A549 (cell line): ENCODE measurements around the gene RASL11B. TPM values are rescaled to one million over a fixed set of nuclear protein-coding genes. Genes with fewer than 3 reads are reported as not detected.

Experiments used
- ATAC-seq, 2 experiments: fragments of 200-7000 bp in 1 of 2; fragments of >200 bp in 1 of 2; cut with Nextera tagmentation in 1 of 2; cut with Tn5 transposase in 1 of 2; 3 replicates each; pipeline versions ENCODE4 v1.8.0 to v1.9.1; 2018 to 2020; ENCODE audit warnings: mild to moderate bottlenecking in 1 of 2, moderate library complexity in 1 of 2
- CTCF ChIA-PET: fragments of 300-600 bp; sonication (Branson Sonifier 250); formaldehyde crosslinking; extraction: SDS; loops from one replicate; lab custom pipeline; 2021; ENCODE audit warnings: antibody characterized with exemption, inconsistent platforms; lab: Yijun Ruan, JAX
- POLR2A ChIA-PET: fragments of 350-600 bp; formaldehyde crosslinking; extraction: SDS; loops from one replicate; lab custom pipeline; 2021; ENCODE audit warnings: antibody characterized with exemption, inconsistent platforms; lab: Yijun Ruan, JAX
- DNase-seq, 2 experiments: peaks; one replicate each; pipeline versions ENCODE4 v3.0.0 to v3.0.0-alpha.2; 2011 to 2016; ENCODE audit warnings: low read depth in 1 of 2, low spot score in 1 of 2
- FAIRE-seq: peaks from 2 replicates; lab custom pipeline; 2011; peaks lifted over from hg19 to GRCh38; lab: Jason Lieb, UNC
- H3K27ac ChIP-seq, 2 experiments: fragments of >200 bp; sonication (Bioruptor Twin); formaldehyde crosslinking; 3 replicates each; pipeline ENCODE4 v1.5.1; 2016 to 2017
- H3K4me1 ChIP-seq: fragments of >200 bp; sonication (Bioruptor Twin); formaldehyde crosslinking; 3 replicates; pipeline ENCODE4 v1.6.1; 2016
- H3K4me2 ChIP-seq: fragments of >200 bp; sonication (Bioruptor Twin); formaldehyde crosslinking; 3 replicates; pipeline ENCODE4 v1.6.1; 2016
- H3K4me3 ChIP-seq: fragments of >200 bp; sonication (Bioruptor Twin); formaldehyde crosslinking; 3 replicates; pipeline ENCODE4 v1.5.1; 2016
- H3K9me3 ChIP-seq: fragments of >200 bp; sonication (Bioruptor Twin); formaldehyde crosslinking; 3 replicates; pipeline ENCODE4 v1.6.1; 2016
- BHLHE40 ChIP-seq: IDR thresholded peaks from 2 replicates; pipeline ENCODE4 v1.6.1; 2012; ENCODE audit warnings: low read depth, low read length, inconsistent platforms
- CBX8 ChIP-seq: fragments of 200-600 bp; sonication (generic); IDR thresholded peaks from 2 replicates; pipeline ENCODE4 v1.6.1; 2016
- CHD2 ChIP-seq: fragments of 150-350 bp; IDR thresholded peaks from 2 replicates; pipeline ENCODE4 v1.6.1; 2014; ENCODE audit warnings: low read length; ENCODE audit not compliant: partially characterized antibody
- CHD4 ChIP-seq: fragments of 200-600 bp; sonication (generic); IDR thresholded peaks from 2 replicates; pipeline ENCODE4 v1.6.1; 2016; ENCODE audit warnings: antibody characterized with exemption, mild to moderate bottlenecking, borderline replicate concordance
- EHF ChIP-seq: fragments of 250-450 bp; sonication (Bioruptor Pico); IDR thresholded peaks from 2 replicates; pipeline ENCODE4 v1.5.0; 2020; ENCODE audit warnings: mild to moderate bottlenecking
- EP300 ChIP-seq, 2 experiments: fragments of >200 bp; sonication (Bioruptor Twin); formaldehyde crosslinking; IDR thresholded peaks; 2 replicates in 1 of 2; 3 replicates in 1 of 2; pipeline ENCODE4 v1.6.1; 2016 to 2017
- ESRRA ChIP-seq: fragments of 150-350 bp; IDR thresholded peaks from 2 replicates; pipeline ENCODE4 v1.6.1; 2014; ENCODE audit warnings: mild to moderate bottlenecking, low read length, borderline replicate concordance
- FOSB ChIP-seq: fragments of 250-450 bp; sonication (Bioruptor Pico); IDR thresholded peaks from 2 replicates; pipeline ENCODE4 v1.5.0; 2020; ENCODE audit warnings: mild to moderate bottlenecking, moderate library complexity
- FOSL2 ChIP-seq, 2 experiments: fragments of 450-650 bp in 1 of 2; fragments of >200 bp in 1 of 2; sonication (Bioruptor Twin) in 1 of 2; formaldehyde crosslinking; IDR thresholded peaks; 2 replicates each; pipeline versions ENCODE4 v1.5.0 to v1.6.1; 2016 to 2020; ENCODE audit warnings: mild to moderate bottlenecking in 1 of 2, moderate library complexity in 1 of 2
- HEYL ChIP-seq: fragments of 250-450 bp; sonication (Bioruptor Pico); IDR thresholded peaks from 2 replicates; pipeline ENCODE4 v1.8.0; 2021; ENCODE audit warnings: mild to moderate bottlenecking, moderate library complexity
- HOXA7 ChIP-seq: fragments of 250-450 bp; sonication (Bioruptor Pico); IDR thresholded peaks from 2 replicates; pipeline ENCODE4 v1.5.0; 2020; ENCODE audit warnings: mild to moderate bottlenecking, moderate library complexity
- HOXB13 ChIP-seq: fragments of 250-450 bp; sonication (Bioruptor Pico); IDR thresholded peaks from 2 replicates; pipeline ENCODE4 v1.5.0; 2020; ENCODE audit warnings: low read depth, mild to moderate bottlenecking, moderate library complexity
- JUN ChIP-seq, 2 experiments: fragments of >200 bp; sonication (Bioruptor Twin); formaldehyde crosslinking; IDR thresholded peaks; 2 replicates in 1 of 2; 3 replicates in 1 of 2; pipeline ENCODE4 v1.6.1; 2016 to 2017
- KDM1A ChIP-seq: fragments of 200-600 bp; sonication (generic); IDR thresholded peaks from 2 replicates; pipeline ENCODE4 v1.6.1; 2016; ENCODE audit warnings: low read depth, mild to moderate bottlenecking
- KDM5A ChIP-seq: fragments of 200-600 bp; sonication (generic); IDR thresholded peaks from 2 replicates; pipeline ENCODE4 v1.6.1; 2016; ENCODE audit warnings: antibody characterized with exemption, mild to moderate bottlenecking
- MAFK ChIP-seq: fragments of 450-650 bp; IDR thresholded peaks from 2 replicates; pipeline ENCODE4 v1.6.1; 2014; ENCODE audit not compliant: partially characterized antibody
- MAZ ChIP-seq: fragments of 150-350 bp; IDR thresholded peaks from 2 replicates; pipeline ENCODE4 v1.6.1; 2014; ENCODE audit warnings: antibody characterized with exemption, low read depth, low read length, borderline replicate concordance
- MYC ChIP-seq: IDR thresholded peaks from 2 replicates; pipeline ENCODE4 v1.6.1; 2012; ENCODE audit warnings: mild to moderate bottlenecking, inconsistent platforms, low read length, improper control_type of control experiment, borderline replicate concordance
- NFE2L2 ChIP-seq: fragments of 150-350 bp; conservative IDR thresholded peaks from 2 replicates; pipeline ENCODE4 v1.6.1; 2014; ENCODE audit warnings: low read length
- NPAS2 ChIP-seq: fragments of 250-450 bp; sonication (Bioruptor Pico); IDR thresholded peaks from 2 replicates; pipeline ENCODE4 v1.8.0; 2022; ENCODE audit warnings: mild to moderate bottlenecking, moderate library complexity, borderline replicate concordance
- NR3C1 ChIP-seq: fragments of >200 bp; sonication (Bioruptor Twin); formaldehyde crosslinking; IDR thresholded peaks from 3 replicates; pipeline ENCODE4 v1.6.1; 2017
- PBX3 ChIP-seq: IDR thresholded peaks from 2 replicates; pipeline ENCODE4 v1.6.1; 2012
- RAD21 ChIP-seq, 2 experiments: fragments of >200 bp in 1 of 2; sonication (Bioruptor Twin) in 1 of 2; formaldehyde crosslinking in 1 of 2; IDR thresholded peaks in 1 of 2; conservative IDR thresholded peaks in 1 of 2; 2 replicates in 1 of 2; 3 replicates in 1 of 2; pipeline ENCODE4 v1.6.1; 2012 to 2018; ENCODE audit warnings: inconsistent platforms in 1 of 2
- RARB ChIP-seq: fragments of 250-450 bp; sonication (Bioruptor Pico); IDR thresholded peaks from 2 replicates; pipeline ENCODE4 v1.8.0; 2021; ENCODE audit warnings: mild to moderate bottlenecking, moderate library complexity
- RFX5 ChIP-seq: fragments of 450-650 bp; IDR thresholded peaks from 2 replicates; pipeline ENCODE4 v1.7.1; 2014; ENCODE audit warnings: antibody characterized with exemption, mild to moderate bottlenecking, moderate library complexity
- TFCP2L1 ChIP-seq: fragments of 250-450 bp; sonication (Bioruptor Pico); IDR thresholded peaks from 2 replicates; pipeline ENCODE4 v1.5.0; 2021; ENCODE audit warnings: mild to moderate bottlenecking
- WGBS: methylation state at CpG from one replicate; pipeline ENCODE4 v1.1.6; 2017; ENCODE audit errors: missing lambda C conversion rate; 5-methylcytosine and 5-hydroxymethylcytosine counted together
- polyA plus RNA-seq, 4 experiments: library from polyadenylated mRNA; depleted of rRNA in 3 of 4; stranded (reverse); fragments of >200 nt; fragmentation: RNase III in 1 of 4; extraction: RNeasy Plus Mini Kit Qiagen cat#74134 plus additional on column Dnase treatment in 1 of 4; gene quantifications; 2 replicates in 3 of 4; 3 replicates in 1 of 4; pipeline ENCODE4 v1.2.3, GENCODE V29; 2011 to 2017
- TF ChIP-seq, protein P1 (sequence below): fragments of >200 bp; sonication (Bioruptor Twin); formaldehyde crosslinking; IDR thresholded peaks from 3 replicates; pipeline ENCODE4 v1.5.1; 2016

Gene RASL11B
- polyA plus RNA-seq, 2 of the 4 experiments (the other 2 are of a cell fraction) = 0.04 to 0.05 TPM

DNA sequence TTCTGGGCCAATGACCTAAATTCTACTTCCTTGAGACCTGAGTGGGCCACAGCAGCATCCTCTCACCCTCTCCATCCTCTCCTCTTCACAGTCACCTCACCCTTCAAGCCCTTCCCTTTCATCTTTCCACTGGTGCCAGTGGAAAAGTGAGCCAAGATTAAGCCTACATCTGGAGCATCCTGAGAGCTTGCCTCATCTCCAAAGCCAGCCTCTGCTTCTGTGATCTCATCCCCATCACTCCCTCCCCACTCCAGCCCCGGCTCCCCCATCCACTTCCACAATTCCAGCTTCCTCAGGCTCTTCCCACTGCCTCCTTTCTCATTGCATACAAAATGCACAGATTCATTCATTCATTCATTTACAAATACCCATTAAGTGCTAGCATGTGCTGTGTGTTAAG, 10.1 kb upstream of the RASL11B start (continued):
- TF ChIP-seq NFE2L2 (no peak), TFCP2L1 (CRISPR knock-in tag) (no peak), CHD2 (no peak)

DNA sequence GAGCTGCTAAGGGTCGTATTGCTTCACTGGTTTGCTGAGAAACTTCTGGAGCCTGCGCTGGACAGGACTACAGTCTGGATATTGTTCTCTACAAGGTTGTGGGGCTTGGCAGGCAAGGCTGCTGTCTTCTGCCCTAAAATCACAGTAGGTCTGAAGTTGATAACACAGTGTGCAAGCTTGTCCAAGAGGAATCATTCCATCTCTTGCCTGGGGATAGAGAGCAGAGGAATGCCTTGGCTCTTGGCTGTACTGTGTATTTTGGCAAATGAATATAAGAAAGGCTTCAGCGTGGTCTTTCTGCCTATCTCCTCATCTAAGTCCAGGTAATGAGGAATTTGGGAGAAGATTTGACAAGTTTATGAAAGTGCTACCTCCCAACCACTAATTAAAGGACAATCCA, 9.4 kb upstream of the RASL11B start:
- POLR2A ChIA-PET = no interaction called here
- Histone ChIP-seq H3K27ac (no peak overlapping the region), H3K4me3 (no peak overlapping the region), H3K4me1 (no peaks in the 10 kb centered on the region), H3K9me3 (no peaks in the 10 kb centered on the region), H3K4me2 (no peak overlapping the region)
- TF ChIP-seq NFE2L2 (no peak), NPAS2 (CRISPR knock-in tag) (no peak), ESRRA (no peak), HEYL (CRISPR knock-in tag) (no peak), TFCP2L1 (CRISPR knock-in tag) (no peak), BHLHE40 (no peak), FOSB (no peak), MAFK (no peak), NR3C1 (no peak), CBX8 (no peak), CHD4 (no peak), EP300 (IDR thresholded peaks at IDR 0.05) (no peak), HOXB13 (CRISPR knock-in tag) (no peak)
- CTCF ChIA-PET = interaction anchor here (0.6 to 0.8 kb wide), 2 partner anchors 154 to 1380 kb away, joined by 3 read pairs; no protein-coding TSS in a partner anchor
- FAIRE-seq (no peak), DNase-seq (no peak), ATAC-seq (no peak)
- 49% methylated on average over 3 of the region's 3 CpGs for WGBS

DNA sequence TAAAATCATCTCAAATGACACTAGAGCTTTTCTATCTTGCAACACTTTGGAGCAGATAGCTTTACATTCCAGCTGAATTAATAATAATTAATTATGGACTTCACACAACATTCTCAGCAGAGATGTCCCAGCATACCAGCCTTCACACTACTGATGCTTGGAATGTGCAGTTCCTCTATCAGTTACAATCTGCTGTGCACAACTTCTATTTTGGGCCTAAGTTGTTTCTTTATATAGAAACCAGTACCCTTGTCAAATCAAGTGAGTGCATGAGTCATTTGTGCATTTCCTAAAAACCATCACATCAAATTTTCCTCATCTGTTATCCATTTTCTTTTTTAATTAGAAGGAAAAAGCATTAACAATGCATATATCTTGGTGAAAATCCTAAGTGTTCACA, 8.8 kb upstream of the RASL11B start:
- POLR2A ChIA-PET = no interaction called here
- Histone ChIP-seq H3K9me3 (peaks cover 5% of the 10 kb centered on the region; the same call in 1 of the 3 replicates), H3K4me1 (no peaks in the 10 kb centered on the region), H3K27ac (no peak overlapping the region), H3K4me3 (no peak overlapping the region), H3K4me2 (no peak overlapping the region)
- no peak for ATAC-seq
- FAIRE-seq = no peak
- TF ChIP-seq RAD21 (conservative IDR thresholded peaks at IDR 0.05 in 1 of 2, IDR thresholded peaks at IDR 0.05 in 1 of 2) = no peak
- no peak for TF ChIP-seq HOXA7 (CRISPR knock-in tag)
- TF ChIP-seq, protein P1, sequence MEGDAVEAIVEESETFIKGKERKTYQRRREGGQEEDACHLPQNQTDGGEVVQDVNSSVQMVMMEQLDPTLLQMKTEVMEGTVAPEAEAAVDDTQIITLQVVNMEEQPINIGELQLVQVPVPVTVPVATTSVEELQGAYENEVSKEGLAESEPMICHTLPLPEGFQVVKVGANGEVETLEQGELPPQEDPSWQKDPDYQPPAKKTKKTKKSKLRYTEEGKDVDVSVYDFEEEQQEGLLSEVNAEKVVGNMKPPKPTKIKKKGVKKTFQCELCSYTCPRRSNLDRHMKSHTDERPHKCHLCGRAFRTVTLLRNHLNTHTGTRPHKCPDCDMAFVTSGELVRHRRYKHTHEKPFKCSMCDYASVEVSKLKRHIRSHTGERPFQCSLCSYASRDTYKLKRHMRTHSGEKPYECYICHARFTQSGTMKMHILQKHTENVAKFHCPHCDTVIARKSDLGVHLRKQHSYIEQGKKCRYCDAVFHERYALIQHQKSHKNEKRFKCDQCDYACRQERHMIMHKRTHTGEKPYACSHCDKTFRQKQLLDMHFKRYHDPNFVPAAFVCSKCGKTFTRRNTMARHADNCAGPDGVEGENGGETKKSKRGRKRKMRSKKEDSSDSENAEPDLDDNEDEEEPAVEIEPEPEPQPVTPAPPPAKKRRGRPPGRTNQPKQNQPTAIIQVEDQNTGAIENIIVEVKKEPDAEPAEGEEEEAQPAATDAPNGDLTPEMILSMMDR = no peak
- TF ChIP-seq RARB (CRISPR knock-in tag) = no peak
- TF ChIP-seq JUN (IDR thresholded peaks at IDR 0.05) = no peak
- no peak for TF ChIP-seq EP300 (IDR thresholded peaks at IDR 0.05)
- TF ChIP-seq MYC = no peak
- no peak for TF ChIP-seq MAZ
- no peak for TF ChIP-seq BHLHE40
- TF ChIP-seq HEYL (CRISPR knock-in tag) = no peak
- TF ChIP-seq CHD2 = no peak
- TF ChIP-seq PBX3 = no peak
- TF ChIP-seq CBX8 = no peak
- no peak for TF ChIP-seq FOSL2 (IDR thresholded peaks at IDR 0.05)
- no peak for TF ChIP-seq FOSL2 (CRISPR knock-in tag; IDR thresholded peaks at IDR 0.05)
- no peak for TF ChIP-seq KDM1A
- no peak for TF ChIP-seq RFX5
- TF ChIP-seq EHF (CRISPR knock-in tag) = no peak
- no peak for TF ChIP-seq KDM5A
- CTCF ChIA-PET = no interaction called here
- no peak for DNase-seq
